HG03045 (cell line): ENCODE results near the gene MAS1L.
"Not testable (repeated sequence)": the region's sequence is repeated elsewhere in the genome, so short reads cannot be mapped to it uniquely, and the experiment has no call there.

Source experiments
- ATAC-seq: cut with Tn5 transposase; IDR thresholded peaks from one replicate; pipeline ENCODE4 v1.9.1; 2021; ENCODE audit warnings: mild to moderate bottlenecking, moderate library complexity; ENCODE audit not compliant: unreplicated experiment

The MAS1L gene

DNA sequence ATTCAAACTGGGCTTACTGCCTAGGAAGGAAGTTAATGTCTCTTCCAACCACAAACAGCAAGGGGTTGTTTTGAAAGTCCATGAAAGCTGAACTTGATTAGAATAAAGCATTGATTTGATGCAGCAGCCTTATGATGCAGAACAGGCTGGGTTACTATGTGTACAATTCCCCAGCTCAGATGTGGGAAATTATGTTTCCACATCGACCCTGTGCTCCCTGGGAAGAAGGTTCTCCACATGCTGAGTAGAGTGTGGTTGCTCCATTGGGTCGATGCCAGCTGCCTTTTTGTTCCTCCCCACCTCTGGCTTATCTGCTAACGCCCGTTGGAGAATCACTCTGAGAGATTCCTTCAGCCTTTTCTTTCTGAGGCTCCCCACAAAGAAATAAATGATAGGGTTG is 1.2 kb downstream of the MAS1L start:
- no peak for ATAC-seq

DNA sequence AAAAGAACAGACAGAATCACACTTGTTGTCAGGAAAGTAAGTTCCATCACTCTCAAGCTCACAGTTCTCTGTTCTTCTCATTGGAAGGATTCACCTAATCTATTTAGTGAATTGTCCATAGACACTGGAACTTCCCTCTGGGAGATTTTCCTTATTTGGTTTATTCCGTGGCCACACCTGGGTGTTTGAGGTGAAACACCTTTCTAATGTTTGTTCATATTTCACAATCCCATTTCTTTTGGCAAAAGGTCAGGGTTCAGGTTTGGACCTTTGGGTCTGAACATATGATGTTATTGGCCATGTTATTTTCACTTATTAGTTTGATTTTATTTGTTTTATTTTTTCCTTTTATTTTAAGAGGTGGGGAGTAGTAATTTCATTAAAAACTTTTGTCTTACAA is 4.0 kb downstream of the MAS1L start:
- no peak for ATAC-seq

DNA sequence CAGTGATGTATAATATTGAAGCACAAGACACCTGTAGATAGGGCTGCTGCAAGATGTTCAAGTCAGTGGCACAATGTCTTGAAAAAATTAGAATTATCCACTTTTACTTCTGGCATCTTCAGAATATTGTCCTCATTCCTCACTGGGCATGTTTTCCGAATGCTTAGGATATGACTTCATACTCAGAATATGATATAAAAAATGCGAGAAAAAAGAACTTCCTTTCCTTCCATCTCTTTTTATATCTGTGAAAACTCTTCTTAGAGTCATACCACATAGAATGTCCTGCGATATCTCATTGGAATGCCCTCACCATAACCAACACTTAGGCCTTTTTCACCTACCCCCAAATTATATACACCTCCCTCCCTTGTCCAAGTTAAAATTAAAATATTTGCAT is 4.6 kb downstream of the MAS1L start:
- ATAC-seq, result no peak

DNA sequence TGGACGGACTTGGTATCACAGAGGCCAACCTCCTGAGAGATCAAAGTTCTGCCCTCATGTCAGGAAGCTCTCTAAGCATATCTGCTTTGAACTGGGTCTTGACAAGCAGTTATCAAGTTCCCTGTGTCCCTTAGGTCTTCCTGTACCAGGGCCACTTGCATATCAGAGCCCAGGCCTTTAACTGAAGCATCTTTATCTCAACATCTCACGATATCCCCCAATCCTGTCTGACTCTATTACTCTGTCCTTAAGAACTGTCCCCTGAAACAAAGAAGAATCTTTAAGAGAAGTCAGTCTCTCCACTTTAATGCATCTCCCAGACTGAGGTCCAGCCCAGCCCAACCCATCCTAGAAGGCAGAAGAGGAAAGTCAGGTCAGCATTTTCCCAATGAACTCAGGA is 8.2 kb downstream of the MAS1L start:
- no peak for ATAC-seq

DNA sequence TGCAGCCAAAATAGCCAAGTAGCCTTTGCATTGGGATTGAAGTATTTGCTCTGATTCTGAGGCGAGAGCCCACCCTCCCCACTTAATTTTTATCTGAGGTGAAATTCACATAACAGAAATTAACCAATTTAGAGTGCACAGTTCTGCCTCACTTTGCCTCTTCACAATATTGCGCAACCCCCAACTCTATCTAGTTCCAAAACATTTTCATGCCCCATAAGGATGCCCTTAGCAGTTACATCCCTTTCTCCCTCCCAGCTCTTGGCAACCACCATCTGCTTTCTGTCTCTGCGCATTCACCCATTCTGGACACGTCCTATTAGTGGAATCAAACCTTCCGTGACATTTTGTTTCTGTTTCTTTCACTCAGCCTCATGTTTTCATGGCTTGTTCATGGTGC is 9.0 kb downstream of the MAS1L start:
- ATAC-seq, result no peak

DNA sequence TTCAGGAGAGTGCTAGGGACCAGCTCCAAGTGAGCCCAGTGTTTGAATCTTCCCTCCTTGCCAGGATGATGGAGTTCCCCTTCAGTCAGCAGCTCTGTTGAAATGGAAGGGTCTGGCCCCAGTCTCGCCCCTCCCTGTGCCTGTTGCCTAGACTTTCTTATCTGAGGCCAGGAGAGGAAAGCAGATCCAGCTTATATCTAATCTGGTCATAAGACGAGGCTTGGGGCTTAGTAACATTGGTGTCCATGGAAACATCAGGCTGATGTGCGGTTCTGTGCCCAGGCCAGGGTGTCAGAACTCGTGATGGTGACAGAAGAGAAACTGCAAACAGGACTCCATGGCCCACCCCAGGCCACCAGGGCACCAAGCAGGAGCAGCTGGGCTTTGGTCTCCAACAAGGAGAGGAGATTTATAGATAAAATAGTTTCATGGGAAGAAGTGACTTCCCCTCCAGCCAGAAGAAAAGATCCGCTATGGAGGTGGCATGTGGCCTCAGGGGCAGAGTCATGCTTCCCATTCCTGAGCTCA is 9.8 kb downstream of the MAS1L start:
- ATAC-seq, result no peak

DNA sequence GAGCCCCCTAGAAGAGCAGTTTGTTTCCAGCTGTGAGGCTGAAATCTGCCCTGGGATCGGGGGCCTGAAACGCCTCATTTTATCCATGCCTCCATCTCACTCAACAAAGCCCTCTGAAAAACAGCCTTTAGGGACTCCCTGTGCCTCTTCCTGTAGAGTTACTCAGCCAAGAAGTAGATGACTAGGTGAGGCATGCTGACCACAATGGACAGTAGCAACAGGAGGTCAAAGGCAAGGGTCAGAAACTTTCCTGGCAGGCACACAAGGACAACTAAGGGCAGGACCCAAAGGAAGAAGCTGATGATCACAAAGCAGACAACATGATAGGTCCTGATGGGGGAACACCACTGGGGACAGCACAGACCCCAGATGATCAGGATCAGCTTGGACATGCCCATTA is 12.8 kb downstream of the MAS1L start:
- no peak for ATAC-seq

DNA sequence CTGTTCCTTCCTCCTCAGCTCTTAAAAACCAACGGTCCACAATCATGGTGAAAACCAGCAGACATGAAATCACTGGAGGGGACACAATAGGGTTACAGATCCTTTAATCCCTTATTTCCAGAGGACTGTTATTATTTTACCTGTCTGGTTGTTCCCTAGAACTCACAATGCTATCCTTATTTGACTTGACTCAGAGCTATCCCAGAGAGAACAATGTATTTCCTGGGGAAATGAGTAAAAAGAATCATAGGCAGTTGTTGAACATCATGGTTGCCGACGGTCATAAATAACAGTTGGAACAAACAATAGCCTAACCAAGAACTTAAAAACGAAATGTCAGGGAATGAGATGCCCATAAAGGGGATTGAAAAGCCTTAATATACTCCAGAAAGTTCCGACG is 21.5 kb downstream of the MAS1L start:
- ATAC-seq, result no peak

DNA sequence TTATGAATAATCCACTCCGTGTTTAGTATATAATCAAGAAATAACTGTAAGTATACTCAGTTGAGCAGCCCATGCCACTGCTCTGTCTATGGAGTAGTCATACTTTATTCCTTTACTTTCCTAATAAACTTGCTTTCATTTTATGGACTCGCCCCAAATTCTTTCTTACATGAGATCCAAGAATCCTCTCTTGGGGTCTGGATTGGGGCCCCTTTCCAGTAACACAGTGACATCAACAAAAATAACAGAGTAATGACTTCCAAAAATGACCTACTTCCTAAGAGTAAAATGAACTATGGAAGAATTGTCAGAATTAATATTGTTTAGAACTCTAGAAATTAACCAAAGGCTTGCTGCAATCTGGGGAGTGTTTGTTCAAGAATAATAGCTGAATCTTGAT is 22.0 kb downstream of the MAS1L start:
- ATAC-seq, result no peak

DNA sequence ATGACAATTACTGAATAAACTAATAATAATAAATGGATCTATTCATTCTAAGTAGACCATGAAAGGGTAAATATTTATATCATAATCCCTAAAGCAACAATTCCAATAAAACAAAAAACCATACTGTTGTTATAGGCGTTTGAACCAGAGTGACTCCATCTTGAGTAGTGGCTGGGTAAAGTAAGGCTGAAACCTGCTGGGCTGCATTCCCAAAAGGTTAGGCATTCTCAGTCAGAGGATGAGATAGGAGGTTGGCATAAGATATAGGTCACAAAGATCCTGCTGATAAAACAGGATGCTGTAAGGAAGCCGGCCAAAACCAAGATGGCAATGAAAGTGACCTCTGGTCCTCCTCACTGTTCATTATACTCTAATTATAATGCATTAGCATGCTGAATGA is 22.5 kb downstream of the MAS1L start:
- no peak for ATAC-seq

DNA sequence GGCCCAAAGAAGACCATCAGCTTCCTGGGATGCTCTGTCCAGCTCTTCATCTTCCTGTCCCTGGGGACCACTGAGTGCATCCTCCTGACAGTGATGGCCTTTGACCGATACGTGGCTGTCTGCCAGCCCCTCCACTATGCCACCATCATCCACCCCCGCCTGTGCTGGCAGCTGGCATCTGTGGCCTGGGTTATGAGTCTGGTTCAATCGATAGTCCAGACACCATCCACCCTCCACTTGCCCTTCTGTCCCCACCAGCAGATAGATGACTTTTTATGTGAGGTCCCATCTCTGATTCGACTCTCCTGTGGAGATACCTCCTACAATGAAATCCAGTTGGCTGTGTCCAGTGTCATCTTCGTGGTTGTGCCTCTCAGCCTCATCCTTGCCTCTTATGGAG is 25.7 kb downstream of the MAS1L start:
- no peak for ATAC-seq

DNA sequence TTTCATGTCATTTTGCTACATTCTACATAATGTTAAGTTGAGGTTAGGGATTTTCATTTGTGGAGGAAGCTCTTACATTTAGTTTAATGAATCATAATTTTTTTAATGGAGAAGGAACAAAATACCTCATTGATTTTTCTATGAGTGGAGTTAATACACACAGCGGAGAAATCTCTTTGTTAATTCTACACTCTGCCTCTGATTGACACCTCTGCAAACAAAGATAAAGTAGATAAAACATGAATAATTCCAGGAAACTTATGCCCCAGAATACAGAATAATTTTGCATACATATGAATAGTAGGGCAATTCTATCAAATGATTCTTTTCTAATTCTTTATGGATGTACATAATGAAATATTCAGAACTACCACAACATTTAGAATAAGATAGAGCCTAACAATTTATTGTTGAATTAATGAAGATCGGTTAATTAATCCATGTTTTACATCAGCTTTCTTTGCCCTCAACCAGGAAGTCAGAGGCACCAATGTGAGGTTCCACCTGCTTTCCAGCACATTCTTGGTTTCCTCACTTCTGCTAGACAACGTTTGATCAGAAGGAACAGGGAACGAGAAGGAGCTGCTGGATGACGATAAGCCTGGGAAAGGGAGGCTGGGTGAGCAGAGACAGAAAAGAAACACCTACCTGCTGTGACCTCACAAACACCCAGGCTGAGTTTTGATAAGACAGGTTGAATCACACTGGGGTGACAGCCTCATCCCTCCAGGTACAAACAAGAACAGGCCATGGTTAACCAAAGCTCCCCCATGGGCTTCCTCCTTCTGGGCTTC is 26.5 kb downstream of the MAS1L start:
- ATAC-seq, result no peak

DNA sequence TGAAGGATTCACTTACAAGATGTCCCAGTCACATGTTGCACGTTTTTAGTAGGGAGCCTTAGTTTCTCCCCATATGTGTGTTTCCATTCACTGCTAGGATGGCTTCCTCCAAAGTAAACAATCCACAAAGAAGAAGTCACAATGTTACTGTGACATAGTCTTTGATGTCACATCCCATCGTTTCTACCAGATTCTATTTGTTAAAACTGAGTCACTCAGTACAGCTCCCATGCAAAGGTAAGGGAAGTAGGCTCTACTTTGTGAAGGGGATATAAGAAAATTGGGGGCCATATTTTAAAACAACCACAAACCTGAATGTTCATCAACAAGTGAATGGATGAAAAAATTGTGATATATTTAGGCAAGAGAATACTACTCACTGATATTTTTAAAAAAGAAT is 30.8 kb downstream of the MAS1L start, which contains the start of the genes OR11A1 and OR2H1:
Gene OR11A1, minus strand, starts transcription at position 101 of the 400 bp plus-strand sequence. CDS start 29,430 bp downstream, outside the sequence.
Gene OR2H1, plus strand, starts transcription at position 185 of the 400 bp plus-strand sequence. CDS start 4,615 bp downstream, outside the sequence.
- no peak for ATAC-seq

DNA sequence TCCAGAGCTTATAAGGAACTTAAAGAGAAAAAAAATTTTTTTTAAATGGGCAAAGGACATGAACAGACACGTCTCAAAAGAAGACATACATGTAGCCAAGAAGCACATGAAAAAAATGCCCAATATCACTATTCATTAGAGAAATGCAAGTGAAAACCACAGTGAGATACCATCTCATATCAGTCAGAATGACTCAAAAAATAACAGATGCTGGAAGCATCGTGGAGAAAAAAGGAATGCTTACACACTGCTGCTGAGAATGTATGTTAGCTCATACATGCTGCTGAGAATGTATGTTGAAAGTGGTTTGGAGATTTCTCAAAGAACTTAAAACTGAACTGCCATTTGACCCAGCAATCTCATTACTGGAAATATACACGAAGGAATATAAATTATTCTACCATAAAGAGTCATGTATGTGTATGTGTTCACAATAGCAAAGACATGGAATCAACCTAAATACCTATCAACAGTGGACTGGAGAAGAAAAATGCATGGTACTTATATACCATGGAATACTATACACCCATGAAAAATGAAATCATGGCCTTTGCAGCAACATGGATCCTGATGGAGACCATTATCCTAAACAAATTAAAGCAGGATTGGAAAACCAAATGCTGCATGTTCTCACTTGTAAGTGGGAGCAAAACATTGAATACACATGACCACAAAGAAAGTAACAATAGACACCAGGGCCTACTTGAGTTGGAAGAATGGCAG is 36.1 kb downstream of the MAS1L start:
- no peak for ATAC-seq

DNA sequence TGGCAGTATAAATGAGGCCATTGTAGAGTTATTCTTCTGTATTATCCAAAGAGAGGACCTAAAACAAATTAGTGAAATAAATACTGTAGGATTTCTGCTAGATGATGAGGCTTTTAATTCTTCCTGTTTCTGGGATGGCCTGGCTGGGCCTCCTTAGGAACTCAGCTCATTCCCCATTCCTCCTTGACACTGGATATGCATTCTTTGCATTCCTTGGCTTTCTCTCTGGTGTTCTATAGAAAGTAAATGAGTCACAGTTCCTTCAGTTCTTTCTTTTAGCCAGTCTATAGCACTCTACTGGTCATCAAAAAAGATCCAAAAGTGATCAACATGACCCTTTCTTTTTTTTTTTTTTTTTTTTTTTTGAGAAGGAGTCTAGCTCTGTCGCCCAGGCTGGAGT is 40.1 kb downstream of the MAS1L start:
- ATAC-seq, result no peak

DNA sequence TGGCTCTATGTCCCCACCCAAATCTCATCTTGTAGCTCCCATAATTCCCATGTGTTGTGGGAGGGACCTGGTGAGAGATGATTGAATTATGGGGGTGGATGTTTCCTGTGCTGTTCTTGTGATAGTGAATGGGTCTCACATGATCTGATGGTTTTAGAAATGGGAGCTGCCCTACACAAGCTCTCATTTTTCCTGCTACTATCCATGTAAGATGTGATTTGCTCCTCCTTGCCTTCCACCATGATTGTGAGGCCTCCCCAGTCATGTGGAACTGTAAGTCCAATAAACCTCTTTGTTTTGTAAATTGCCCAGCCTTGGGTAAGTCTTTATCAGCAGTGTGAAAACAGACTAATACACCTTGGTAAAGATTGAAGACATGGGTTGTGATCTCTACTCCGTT is 43.7 kb downstream of the MAS1L start:
- not testable (repeated sequence) for ATAC-seq

DNA sequence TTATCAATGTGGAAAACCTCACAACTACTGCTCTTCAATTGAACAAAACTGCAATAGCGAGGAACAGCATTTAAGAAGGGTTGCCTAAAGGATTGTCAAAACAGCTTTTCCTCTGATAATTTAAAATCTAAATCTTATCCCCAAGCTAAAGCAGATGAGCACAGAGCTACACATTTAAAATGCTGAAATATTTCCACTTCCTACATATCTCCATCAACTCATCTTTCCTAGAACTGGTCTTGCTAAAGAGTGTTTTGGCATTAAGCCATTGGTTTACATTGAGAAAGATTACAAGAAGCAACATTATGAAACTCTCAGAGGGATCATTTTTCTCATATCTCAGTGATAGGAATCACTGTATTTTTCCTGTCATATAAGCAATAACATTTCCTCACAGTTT is 45.0 kb downstream of the MAS1L start:
- no peak for ATAC-seq

DNA sequence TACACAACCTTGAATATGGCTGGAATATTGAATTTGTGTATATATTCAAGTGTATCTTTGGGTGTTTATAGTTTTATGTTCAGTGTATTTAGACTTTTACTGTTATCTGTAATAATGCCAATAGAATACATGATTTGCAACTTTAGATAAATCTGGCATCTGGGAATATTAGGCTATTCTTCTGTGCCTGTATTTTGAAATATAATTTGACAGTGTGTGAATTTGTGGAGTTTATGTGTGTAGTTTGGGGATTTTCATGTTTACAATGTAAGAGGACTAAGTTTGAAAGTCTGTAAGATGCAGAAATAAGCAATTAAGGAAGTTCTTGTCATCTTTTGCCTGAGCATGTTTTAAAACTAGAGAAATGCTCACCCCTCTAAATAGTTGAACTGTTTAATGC is 48.8 kb downstream of the MAS1L start, which contains the start of gene OR10C1:
Gene OR10C1, plus strand, starts transcription at position 301 of the 400 bp plus-strand sequence. CDS start 710 bp downstream, outside the sequence.
- no peak for ATAC-seq

DNA sequence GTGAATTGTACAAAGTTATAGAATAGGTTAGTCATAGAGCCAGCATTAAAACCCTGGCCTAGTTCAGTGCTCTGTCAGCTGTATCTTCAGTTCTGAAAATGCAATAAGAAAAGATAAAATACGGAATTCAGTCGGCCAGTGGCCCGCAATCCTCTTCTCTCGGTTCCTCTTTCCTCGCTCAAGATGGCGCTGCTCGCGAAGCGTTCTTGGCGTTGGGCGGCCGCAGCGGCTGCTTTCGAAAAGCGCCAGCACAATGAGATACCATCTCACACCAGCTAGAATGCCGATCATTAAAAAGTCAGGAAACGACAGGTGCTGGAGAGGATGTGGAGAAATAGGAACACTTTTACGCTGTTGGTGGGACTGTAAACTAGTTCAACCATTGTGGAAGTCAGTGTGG is 51.0 kb downstream of the MAS1L start:
- ATAC-seq, result not testable (repeated sequence)
